ENCODE results near the gene LCN15.
"Not testable (repeated sequence)": the region's sequence is repeated elsewhere in the genome, so short reads cannot be mapped to it uniquely, and the experiment has no call there.

DNA sequence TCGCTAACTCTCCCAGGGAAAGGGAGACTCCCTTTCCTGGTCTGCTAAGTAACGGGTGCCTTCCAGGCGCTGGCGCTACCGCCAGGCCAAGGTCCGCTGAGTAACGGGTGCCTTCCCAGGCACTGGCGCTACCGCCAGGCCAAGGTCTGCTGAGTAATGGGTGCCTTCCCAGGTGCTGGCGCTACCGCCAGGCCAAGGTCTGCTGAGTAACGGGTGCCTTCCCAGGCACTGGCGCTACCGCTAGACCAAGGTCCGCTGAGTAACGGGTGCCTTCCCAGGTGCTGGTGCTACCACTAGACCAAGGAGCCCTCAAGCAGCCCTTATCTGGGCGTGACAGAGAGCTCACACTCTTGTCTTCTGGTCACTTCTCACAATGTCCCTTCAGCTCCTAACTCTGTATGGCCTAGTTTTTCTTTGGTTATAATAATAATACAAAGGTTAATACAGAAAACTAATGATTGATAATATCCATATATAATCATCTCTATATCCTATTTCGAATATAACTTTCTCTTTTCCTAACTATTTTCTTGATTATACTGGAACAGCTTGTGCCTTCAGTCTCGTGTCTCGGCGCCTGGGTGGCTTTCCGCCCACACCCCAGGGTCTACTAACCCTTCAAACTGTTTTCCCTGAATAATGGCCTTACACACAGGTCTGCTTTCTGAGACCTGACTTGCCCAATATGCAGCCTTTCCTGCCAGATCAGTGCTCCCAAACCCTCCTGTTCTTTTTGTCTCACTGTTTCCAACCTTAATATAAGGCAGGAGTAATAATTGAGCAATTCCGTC lies 21.4 kb upstream of the LCN15 start:
- TF ChIP-seq, protein P1, sequence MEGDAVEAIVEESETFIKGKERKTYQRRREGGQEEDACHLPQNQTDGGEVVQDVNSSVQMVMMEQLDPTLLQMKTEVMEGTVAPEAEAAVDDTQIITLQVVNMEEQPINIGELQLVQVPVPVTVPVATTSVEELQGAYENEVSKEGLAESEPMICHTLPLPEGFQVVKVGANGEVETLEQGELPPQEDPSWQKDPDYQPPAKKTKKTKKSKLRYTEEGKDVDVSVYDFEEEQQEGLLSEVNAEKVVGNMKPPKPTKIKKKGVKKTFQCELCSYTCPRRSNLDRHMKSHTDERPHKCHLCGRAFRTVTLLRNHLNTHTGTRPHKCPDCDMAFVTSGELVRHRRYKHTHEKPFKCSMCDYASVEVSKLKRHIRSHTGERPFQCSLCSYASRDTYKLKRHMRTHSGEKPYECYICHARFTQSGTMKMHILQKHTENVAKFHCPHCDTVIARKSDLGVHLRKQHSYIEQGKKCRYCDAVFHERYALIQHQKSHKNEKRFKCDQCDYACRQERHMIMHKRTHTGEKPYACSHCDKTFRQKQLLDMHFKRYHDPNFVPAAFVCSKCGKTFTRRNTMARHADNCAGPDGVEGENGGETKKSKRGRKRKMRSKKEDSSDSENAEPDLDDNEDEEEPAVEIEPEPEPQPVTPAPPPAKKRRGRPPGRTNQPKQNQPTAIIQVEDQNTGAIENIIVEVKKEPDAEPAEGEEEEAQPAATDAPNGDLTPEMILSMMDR (optimal IDR thresholded peaks at IDR 0.05 in 1 of 3, IDR thresholded peaks at IDR 0.05 in 1 of 3, conservative IDR thresholded peaks at IDR 0.05 in 1 of 3; ENCODE audit: extremely low read depth in 1 of 3, insufficient read depth in 2 of 3, low read length in 3 of 3) = not testable (repeated sequence)
- TF ChIP-seq EZH2 (IDR thresholded peaks at IDR 0.05; ENCODE audit: low read length) = not testable (repeated sequence)

All from keratinocyte (primary cell).